ENCODE data around the gene ZNF70. TPM values are rescaled to one million over a fixed set of nuclear protein-coding genes. Genes with fewer than 3 reads are reported as not detected.

Gene ZNF70
- total RNA-seq, 1 experiment from 2014 or later = 3.3 TPM

DNA sequence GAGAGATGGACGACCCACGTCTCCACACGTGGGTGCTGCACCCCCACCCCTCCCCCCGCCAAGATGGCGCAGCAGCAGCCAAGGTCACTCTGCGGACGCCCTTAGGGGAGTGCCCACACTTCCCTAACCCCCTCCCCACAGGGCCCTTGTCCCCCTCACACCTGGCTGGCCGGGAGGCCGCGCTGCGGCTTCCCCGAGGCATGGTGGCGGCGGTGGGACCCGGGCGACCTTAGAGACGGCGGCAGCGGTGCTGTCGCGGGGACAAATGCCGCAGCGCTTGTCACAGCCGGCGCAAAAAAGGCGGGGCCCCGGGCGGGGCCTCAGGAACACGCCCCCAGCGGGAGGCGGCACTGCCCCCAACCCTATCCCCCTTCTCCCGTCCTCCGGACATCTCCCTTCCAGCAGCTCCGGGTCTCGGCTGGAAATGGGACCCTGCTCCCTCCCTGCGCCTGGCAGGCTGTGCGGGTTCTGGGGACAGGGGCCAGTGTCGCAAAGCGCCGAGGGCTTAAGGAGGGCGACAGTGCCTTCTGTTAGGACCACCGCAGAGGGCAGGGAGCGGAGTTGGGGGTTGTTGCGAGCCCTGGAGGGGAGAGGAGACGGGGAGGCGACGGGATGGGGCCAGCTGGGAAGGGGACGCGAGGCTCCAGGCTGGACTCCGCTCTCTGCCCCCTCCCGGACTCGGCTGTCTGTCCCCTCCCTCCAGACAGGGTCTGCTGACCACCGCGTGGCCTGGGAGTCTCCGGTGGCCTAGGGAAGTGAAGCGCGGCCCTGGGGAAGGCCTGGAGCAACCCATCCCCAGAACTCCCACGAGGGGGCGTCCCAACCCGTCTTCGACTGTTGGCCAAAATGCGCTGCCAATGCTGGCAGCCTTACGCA is 17.0 kb upstream of the ZNF70 start, which contains the start of gene CHCHD10 (continued):
- TF ChIP-seq, protein P1, sequence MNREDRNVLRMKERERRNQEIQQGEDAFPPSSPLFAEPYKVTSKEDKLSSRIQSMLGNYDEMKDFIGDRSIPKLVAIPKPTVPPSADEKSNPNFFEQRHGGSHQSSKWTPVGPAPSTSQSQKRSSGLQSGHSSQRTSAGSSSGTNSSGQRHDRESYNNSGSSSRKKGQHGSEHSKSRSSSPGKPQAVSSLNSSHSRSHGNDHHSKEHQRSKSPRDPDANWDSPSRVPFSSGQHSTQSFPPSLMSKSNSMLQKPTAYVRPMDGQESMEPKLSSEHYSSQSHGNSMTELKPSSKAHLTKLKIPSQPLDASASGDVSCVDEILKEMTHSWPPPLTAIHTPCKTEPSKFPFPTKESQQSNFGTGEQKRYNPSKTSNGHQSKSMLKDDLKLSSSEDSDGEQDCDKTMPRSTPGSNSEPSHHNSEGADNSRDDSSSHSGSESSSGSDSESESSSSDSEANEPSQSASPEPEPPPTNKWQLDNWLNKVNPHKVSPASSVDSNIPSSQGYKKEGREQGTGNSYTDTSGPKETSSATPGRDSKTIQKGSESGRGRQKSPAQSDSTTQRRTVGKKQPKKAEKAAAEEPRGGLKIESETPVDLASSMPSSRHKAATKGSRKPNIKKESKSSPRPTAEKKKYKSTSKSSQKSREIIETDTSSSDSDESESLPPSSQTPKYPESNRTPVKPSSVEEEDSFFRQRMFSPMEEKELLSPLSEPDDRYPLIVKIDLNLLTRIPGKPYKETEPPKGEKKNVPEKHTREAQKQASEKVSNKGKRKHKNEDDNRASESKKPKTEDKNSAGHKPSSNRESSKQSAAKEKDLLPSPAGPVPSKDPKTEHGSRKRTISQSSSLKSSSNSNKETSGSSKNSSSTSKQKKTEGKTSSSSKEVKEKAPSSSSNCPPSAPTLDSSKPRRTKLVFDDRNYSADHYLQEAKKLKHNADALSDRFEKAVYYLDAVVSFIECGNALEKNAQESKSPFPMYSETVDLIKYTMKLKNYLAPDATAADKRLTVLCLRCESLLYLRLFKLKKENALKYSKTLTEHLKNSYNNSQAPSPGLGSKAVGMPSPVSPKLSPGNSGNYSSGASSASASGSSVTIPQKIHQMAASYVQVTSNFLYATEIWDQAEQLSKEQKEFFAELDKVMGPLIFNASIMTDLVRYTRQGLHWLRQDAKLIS (CRISPR knock-in tag; IDR thresholded peaks at IDR 0.05; ENCODE audit: borderline replicate concordance) = no peak
- TF ChIP-seq JUN (CRISPR knock-in tag; IDR thresholded peaks at IDR 0.05) (0 out of 2 replicates have a peak, but pooled peaks have one; percentile 20), ZNF232 (CRISPR knock-in tag; IDR thresholded peaks at IDR 0.05) (no peak), IRF2 (CRISPR knock-in tag; IDR thresholded peaks at IDR 0.05; ENCODE audit: borderline replicate concordance, low read depth) (no peak), ETV6 (CRISPR knock-in tag; IDR thresholded peaks at IDR 0.05) (no peak; the same call in none of the 2 replicates), RORB (CRISPR knock-in tag; IDR thresholded peaks at IDR 0.05) (no peak), MXD4 (CRISPR knock-in tag; IDR thresholded peaks at IDR 0.05; ENCODE audit: borderline replicate concordance) (no peak), ZNF317 (CRISPR knock-in tag; IDR thresholded peaks at IDR 0.05; ENCODE audit: borderline replicate concordance, low read depth) (no peak), PRRX2 (CRISPR knock-in tag; IDR thresholded peaks at IDR 0.05) (no peak), ZNF671 (CRISPR knock-in tag; IDR thresholded peaks at IDR 0.05) (no peak), FOXK1 (CRISPR knock-in tag; IDR thresholded peaks at IDR 0.05) (no peak), RELA (CRISPR knock-in tag; IDR thresholded peaks at IDR 0.05; ENCODE audit: borderline replicate concordance) (peak; percentile 59; the same call in 1 of the 2 replicates)
- TF ChIP-seq, protein P2, sequence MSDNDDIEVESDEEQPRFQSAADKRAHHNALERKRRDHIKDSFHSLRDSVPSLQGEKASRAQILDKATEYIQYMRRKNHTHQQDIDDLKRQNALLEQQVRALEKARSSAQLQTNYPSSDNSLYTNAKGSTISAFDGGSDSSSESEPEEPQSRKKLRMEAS (CRISPR knock-in tag; IDR thresholded peaks at IDR 0.05) = peak; percentile 71
- TF ChIP-seq, protein P3, sequence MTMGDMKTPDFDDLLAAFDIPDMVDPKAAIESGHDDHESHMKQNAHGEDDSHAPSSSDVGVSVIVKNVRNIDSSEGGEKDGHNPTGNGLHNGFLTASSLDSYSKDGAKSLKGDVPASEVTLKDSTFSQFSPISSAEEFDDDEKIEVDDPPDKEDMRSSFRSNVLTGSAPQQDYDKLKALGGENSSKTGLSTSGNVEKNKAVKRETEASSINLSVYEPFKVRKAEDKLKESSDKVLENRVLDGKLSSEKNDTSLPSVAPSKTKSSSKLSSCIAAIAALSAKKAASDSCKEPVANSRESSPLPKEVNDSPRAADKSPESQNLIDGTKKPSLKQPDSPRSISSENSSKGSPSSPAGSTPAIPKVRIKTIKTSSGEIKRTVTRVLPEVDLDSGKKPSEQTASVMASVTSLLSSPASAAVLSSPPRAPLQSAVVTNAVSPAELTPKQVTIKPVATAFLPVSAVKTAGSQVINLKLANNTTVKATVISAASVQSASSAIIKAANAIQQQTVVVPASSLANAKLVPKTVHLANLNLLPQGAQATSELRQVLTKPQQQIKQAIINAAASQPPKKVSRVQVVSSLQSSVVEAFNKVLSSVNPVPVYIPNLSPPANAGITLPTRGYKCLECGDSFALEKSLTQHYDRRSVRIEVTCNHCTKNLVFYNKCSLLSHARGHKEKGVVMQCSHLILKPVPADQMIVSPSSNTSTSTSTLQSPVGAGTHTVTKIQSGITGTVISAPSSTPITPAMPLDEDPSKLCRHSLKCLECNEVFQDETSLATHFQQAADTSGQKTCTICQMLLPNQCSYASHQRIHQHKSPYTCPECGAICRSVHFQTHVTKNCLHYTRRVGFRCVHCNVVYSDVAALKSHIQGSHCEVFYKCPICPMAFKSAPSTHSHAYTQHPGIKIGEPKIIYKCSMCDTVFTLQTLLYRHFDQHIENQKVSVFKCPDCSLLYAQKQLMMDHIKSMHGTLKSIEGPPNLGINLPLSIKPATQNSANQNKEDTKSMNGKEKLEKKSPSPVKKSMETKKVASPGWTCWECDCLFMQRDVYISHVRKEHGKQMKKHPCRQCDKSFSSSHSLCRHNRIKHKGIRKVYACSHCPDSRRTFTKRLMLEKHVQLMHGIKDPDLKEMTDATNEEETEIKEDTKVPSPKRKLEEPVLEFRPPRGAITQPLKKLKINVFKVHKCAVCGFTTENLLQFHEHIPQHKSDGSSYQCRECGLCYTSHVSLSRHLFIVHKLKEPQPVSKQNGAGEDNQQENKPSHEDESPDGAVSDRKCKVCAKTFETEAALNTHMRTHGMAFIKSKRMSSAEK (CRISPR knock-in tag; IDR thresholded peaks at IDR 0.05; ENCODE audit: borderline replicate concordance) = no peak
- TF ChIP-seq, protein P4, sequence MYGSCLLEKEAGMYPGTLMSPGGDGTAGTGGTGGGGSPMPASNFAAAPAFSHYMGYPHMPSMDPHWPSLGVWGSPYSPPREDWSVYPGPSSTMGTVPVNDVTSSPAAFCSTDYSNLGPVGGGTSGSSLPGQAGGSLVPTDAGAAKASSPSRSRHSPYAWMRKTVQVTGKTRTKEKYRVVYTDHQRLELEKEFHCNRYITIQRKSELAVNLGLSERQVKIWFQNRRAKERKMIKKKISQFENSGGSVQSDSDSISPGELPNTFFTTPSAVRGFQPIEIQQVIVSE (CRISPR knock-in tag; IDR thresholded peaks at IDR 0.05; ENCODE audit: borderline replicate concordance) = no peak
- TF ChIP-seq, protein P5, sequence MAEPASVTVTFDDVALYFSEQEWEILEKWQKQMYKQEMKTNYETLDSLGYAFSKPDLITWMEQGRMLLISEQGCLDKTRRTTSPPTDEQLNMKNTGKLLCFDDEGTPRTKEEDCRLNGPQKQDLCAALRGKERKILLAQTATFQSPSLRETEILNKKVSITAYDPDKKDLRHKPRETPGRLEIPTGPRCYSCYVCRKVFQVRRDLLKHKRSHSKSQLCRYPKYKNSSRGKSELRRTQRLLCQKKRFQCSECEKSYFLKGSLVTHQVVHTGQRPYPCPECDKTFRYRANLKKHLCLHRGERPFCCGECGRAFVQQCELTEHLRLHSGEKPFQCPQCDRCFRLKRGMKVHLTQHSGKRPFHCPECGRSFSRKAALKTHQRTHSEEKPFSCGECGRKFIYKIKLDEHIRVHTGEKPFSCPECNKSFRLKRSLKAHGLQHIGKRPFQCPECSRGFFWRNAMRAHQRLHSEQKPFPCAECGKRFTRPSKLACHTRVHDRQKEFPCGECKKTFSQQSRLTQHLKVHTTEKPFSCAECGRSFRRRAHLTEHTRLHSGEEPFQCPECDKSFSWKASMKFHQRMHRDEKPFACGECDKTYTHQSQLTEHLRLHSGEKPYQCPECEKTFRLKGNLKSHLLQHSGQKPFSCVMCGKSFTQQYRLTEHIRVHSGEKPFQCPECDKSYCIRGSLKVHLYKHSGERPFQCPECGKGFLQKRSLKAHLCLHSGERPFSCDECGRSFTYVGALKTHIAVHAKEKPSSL (CRISPR knock-in tag; conservative IDR thresholded peaks at IDR 0.05) = no peak
- TF ChIP-seq, protein P6, sequence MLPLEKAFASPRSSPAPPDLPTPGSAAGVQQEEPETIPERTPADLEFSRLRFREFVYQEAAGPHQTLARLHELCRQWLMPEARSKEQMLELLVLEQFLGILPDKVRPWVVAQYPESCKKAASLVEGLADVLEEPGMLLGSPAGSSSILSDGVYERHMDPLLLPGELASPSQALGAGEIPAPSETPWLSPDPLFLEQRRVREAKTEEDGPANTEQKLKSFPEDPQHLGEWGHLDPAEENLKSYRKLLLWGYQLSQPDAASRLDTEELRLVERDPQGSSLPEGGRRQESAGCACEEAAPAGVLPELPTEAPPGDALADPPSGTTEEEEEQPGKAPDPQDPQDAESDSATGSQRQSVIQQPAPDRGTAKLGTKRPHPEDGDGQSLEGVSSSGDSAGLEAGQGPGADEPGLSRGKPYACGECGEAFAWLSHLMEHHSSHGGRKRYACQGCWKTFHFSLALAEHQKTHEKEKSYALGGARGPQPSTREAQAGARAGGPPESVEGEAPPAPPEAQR (CRISPR knock-in tag; IDR thresholded peaks at IDR 0.05) = no peak
- TF ChIP-seq, protein P7, sequence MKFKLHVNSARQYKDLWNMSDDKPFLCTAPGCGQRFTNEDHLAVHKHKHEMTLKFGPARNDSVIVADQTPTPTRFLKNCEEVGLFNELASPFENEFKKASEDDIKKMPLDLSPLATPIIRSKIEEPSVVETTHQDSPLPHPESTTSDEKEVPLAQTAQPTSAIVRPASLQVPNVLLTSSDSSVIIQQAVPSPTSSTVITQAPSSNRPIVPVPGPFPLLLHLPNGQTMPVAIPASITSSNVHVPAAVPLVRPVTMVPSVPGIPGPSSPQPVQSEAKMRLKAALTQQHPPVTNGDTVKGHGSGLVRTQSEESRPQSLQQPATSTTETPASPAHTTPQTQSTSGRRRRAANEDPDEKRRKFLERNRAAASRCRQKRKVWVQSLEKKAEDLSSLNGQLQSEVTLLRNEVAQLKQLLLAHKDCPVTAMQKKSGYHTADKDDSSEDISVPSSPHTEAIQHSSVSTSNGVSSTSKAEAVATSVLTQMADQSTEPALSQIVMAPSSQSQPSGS (CRISPR knock-in tag; IDR thresholded peaks at IDR 0.05; ENCODE audit: borderline replicate concordance, low read depth) = no peak
- TF ChIP-seq, protein P8, sequence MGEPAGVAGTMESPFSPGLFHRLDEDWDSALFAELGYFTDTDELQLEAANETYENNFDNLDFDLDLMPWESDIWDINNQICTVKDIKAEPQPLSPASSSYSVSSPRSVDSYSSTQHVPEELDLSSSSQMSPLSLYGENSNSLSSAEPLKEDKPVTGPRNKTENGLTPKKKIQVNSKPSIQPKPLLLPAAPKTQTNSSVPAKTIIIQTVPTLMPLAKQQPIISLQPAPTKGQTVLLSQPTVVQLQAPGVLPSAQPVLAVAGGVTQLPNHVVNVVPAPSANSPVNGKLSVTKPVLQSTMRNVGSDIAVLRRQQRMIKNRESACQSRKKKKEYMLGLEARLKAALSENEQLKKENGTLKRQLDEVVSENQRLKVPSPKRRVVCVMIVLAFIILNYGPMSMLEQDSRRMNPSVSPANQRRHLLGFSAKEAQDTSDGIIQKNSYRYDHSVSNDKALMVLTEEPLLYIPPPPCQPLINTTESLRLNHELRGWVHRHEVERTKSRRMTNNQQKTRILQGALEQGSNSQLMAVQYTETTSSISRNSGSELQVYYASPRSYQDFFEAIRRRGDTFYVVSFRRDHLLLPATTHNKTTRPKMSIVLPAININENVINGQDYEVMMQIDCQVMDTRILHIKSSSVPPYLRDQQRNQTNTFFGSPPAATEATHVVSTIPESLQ (CRISPR knock-in tag; IDR thresholded peaks at IDR 0.05) = no peak
